GM21447 (cell line): ENCODE results near the gene RNF40.
"Not testable (repeated sequence)": the region's sequence is repeated elsewhere in the genome, so short reads cannot be mapped to it uniquely, and the experiment has no call there.

ENCODE experiments used
- ATAC-seq: cut with Tn5 transposase; IDR thresholded peaks from one replicate; pipeline ENCODE4 v1.9.1; 2021; ENCODE audit not compliant: unreplicated experiment

Gene RNF40

GRCh38 chr16:30813821-30814189, 51.7 kb downstream of the RNF40 start:
- peak; percentile 17 for ATAC-seq

GRCh38 chr16:30816769-30817168, 54.6 kb downstream of the RNF40 start:
- ATAC-seq: no peak

GRCh38 chr16:30820952-30821421, 58.9 kb downstream of the RNF40 start:
- ATAC-seq: no peak

GRCh38 chr16:30821441-30821840, 59.3 kb downstream of the RNF40 start:
- ATAC-seq: not testable (repeated sequence)

- no peak for ATAC-seq
Observed at GRCh38 chr16:30821891-30822290, 59.8 kb downstream of the RNF40 start.
